ENCODE measurements around the gene SNCAIP.

- TF ChIP-seq CTCF (conservative IDR thresholded peaks at IDR 0.05 in 1 of 2, IDR thresholded peaks at IDR 0.05 in 1 of 2; ENCODE audit: low read depth in 1 of 2, low read length in 2 of 2) (no peak), EZH2 (IDR thresholded peaks at IDR 0.05; ENCODE audit: low read length, missing control alignments) (no peak)
Measured at GRCh38 chr5:122391621-122392020, 79.6 kb downstream of the SNCAIP start.

All from fibroblast of lung (primary cell).